Body of pancreas (tissue), 4 donors: ENCODE data around the gene MYH15.

Experiments
- CTCF ChIP-seq, 7 experiments: fragments of 450-650 bp in 4 of 7; fragments of 200-600 bp in 3 of 7; sonication (generic) in 3 of 7; IDR thresholded peaks; one replicate each; pipeline ENCODE4 v1.5.1; 2016 to 2019; ENCODE audit warnings: antibody characterized with exemption in 7 of 7
- POLR2A ChIP-seq, 3 donors: fragments of 450-650 bp; IDR thresholded peaks; one replicate each; pipeline ENCODE4 v1.6.1; 2016; ENCODE audit warnings: antibody characterized with exemption in 3 of 3, mild to moderate bottlenecking in 2 of 3

- no peak for TF ChIP-seq CTCF (IDR thresholded peaks at IDR 0.05)
- TF ChIP-seq POLR2A (IDR thresholded peaks at IDR 0.05) = no peak
These were observed 8.5 kb upstream of the MYH15 start for GRCh38 chr3:108518895-108519294.
